ENCODE data around the gene STX17. TPM values are rescaled to one million over a fixed set of nuclear protein-coding genes. Genes with fewer than 3 reads are reported as not detected.

STX17 gene
- total RNA-seq, 1 donor, result 32.2 TPM

- DNase-seq (ENCODE audit: insufficient read length, low spot score, missing footprints), result no peak
Measured at GRCh38 chr9:99873943-99874584, 32.4 kb upstream of the STX17 start.

DNA sequence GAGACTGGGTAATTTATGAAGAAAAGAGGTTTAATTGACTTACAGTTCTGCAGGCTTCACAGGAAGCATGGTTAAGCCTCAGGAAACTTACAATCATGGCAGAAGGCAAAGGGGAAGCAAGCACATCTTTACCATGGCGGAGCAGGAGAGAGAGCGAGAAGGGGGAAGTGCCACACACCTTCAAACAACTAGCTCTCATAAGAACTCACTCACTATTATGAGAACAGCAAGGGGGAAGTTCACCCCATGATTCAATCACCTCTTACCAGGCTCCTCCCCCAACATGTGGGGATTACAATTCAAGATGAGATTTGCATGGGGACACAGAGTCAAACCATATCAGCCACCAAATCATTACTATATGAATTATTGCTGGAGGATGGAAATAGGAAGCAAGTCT lies 30.3 kb upstream of the STX17 start:
- Histone ChIP-seq H3K4me2 (ENCODE audit: insufficient read depth, low read length) (no peak overlapping the region), H2AFZ (ENCODE audit: low read length) (no peak overlapping the region), H3K36me3 (ENCODE audit: insufficient read depth, low read length) (no peaks in the 10 kb centered on the region), H3K4me3 (ENCODE audit: insufficient read depth, low read length) (no peak overlapping the region), H4K20me1 (ENCODE audit: insufficient read depth, low read length) (no peaks in the 10 kb centered on the region), H3K79me2 (ENCODE audit: insufficient read depth, low read length) (no peaks in the 10 kb centered on the region), H3K27me3 (ENCODE audit: insufficient read depth, low read length) (peaks cover 6% of the 10 kb centered on the region), H3K27ac (ENCODE audit: low read depth, low read length) (no peak overlapping the region), H3K9me3 (ENCODE audit: low read depth, low read length) (no peaks in the 10 kb centered on the region), H3K4me1 (ENCODE audit: insufficient read depth, low read length) (no peaks in the 10 kb centered on the region)
- no peak for DNase-seq (ENCODE audit: insufficient read length, low spot score, missing footprints)
- TF ChIP-seq, protein P1, sequence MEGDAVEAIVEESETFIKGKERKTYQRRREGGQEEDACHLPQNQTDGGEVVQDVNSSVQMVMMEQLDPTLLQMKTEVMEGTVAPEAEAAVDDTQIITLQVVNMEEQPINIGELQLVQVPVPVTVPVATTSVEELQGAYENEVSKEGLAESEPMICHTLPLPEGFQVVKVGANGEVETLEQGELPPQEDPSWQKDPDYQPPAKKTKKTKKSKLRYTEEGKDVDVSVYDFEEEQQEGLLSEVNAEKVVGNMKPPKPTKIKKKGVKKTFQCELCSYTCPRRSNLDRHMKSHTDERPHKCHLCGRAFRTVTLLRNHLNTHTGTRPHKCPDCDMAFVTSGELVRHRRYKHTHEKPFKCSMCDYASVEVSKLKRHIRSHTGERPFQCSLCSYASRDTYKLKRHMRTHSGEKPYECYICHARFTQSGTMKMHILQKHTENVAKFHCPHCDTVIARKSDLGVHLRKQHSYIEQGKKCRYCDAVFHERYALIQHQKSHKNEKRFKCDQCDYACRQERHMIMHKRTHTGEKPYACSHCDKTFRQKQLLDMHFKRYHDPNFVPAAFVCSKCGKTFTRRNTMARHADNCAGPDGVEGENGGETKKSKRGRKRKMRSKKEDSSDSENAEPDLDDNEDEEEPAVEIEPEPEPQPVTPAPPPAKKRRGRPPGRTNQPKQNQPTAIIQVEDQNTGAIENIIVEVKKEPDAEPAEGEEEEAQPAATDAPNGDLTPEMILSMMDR (IDR thresholded peaks at IDR 0.05; ENCODE audit: extremely low read depth, low read depth, low read length), result no peak

More at GRCh38 chr9:99873943-99874584, 32.4 kb upstream of the STX17 start:
- no peaks in the 10 kb centered on the region for H3K36me3 ChIP-seq (ENCODE audit: insufficient read depth, low read length)
- H3K4me3 ChIP-seq (ENCODE audit: insufficient read depth, low read length), result no peak overlapping the region
- no peaks in the 10 kb centered on the region for H3K9me3 ChIP-seq (ENCODE audit: low read depth, low read length)
- no peak overlapping the region for H3K27ac ChIP-seq (ENCODE audit: low read depth, low read length)
- H3K27me3 ChIP-seq (ENCODE audit: insufficient read depth, low read length), result peaks cover 6% of the 10 kb centered on the region
- H3K4me1 ChIP-seq (ENCODE audit: insufficient read depth, low read length), result no peaks in the 10 kb centered on the region
- H3K4me2 ChIP-seq (ENCODE audit: insufficient read depth, low read length), result no peak overlapping the region
- TF ChIP-seq, protein P1 (IDR thresholded peaks at IDR 0.05; ENCODE audit: extremely low read depth, low read depth, low read length), result no peak
- no peaks in the 10 kb centered on the region for H3K79me2 ChIP-seq (ENCODE audit: insufficient read depth, low read length)
- no peak overlapping the region for H2AFZ ChIP-seq (ENCODE audit: low read length)
- H4K20me1 ChIP-seq (ENCODE audit: insufficient read depth, low read length), result no peaks in the 10 kb centered on the region

- peaks cover 6% of the 10 kb centered on the region for H3K27me3 ChIP-seq (ENCODE audit: insufficient read depth, low read length)
- no peaks in the 10 kb centered on the region for H3K36me3 ChIP-seq (ENCODE audit: insufficient read depth, low read length)
- no peak overlapping the region for H2AFZ ChIP-seq (ENCODE audit: low read length)
- H4K20me1 ChIP-seq (ENCODE audit: insufficient read depth, low read length), result no peaks in the 10 kb centered on the region
- H3K4me2 ChIP-seq (ENCODE audit: insufficient read depth, low read length), result no peak overlapping the region
- H3K27ac ChIP-seq (ENCODE audit: low read depth, low read length), result no peak overlapping the region
- no peaks in the 10 kb centered on the region for H3K4me1 ChIP-seq (ENCODE audit: insufficient read depth, low read length)
- TF ChIP-seq, protein P1 (IDR thresholded peaks at IDR 0.05; ENCODE audit: extremely low read depth, low read depth, low read length), result no peak
- DNase-seq (ENCODE audit: insufficient read length, low spot score, missing footprints), result no peak
- no peak overlapping the region for H3K4me3 ChIP-seq (ENCODE audit: insufficient read depth, low read length)
- H3K9me3 ChIP-seq (ENCODE audit: low read depth, low read length), result no peaks in the 10 kb centered on the region
- H3K79me2 ChIP-seq (ENCODE audit: insufficient read depth, low read length), result no peaks in the 10 kb centered on the region
Measured at GRCh38 chr9:99878651-99879050, 27.8 kb upstream of the STX17 start.

DNA sequence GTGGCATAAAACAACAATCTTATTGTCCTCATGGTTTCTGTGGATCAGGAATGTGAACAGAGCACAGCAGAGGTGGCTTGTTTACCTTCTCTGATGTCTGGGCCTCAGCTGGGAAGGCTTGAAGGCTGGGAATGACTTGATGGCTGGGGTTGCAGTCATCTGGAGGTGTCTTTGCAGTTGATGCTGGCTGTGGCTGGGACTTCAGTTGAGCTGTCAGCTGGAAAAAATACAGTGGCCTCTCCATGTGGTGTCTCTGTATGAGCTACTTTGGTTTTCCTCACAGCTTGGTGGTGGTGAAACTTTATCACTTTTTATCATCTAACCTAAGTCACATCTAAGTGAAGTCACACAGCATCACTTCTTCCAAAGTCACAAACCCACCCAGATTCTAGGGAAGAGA lies 24.7 kb upstream of the STX17 start:
- Histone ChIP-seq H3K27me3 (ENCODE audit: insufficient read depth, low read length) (peaks cover 2% of the 10 kb centered on the region), H3K27ac (ENCODE audit: low read depth, low read length) (no peak overlapping the region), H3K4me2 (ENCODE audit: insufficient read depth, low read length) (no peak overlapping the region), H4K20me1 (ENCODE audit: insufficient read depth, low read length) (no peaks in the 10 kb centered on the region), H3K4me1 (ENCODE audit: insufficient read depth, low read length) (no peaks in the 10 kb centered on the region), H3K79me2 (ENCODE audit: insufficient read depth, low read length) (no peaks in the 10 kb centered on the region), H3K36me3 (ENCODE audit: insufficient read depth, low read length) (no peaks in the 10 kb centered on the region), H3K9me3 (ENCODE audit: low read depth, low read length) (no peaks in the 10 kb centered on the region), H2AFZ (ENCODE audit: low read length) (no peak overlapping the region), H3K4me3 (ENCODE audit: insufficient read depth, low read length) (no peak overlapping the region)
- no peak for DNase-seq (ENCODE audit: insufficient read length, low spot score, missing footprints)
- TF ChIP-seq, protein P1 (IDR thresholded peaks at IDR 0.05; ENCODE audit: extremely low read depth, low read depth, low read length), result no peak

Measured in osteoblast (primary cell).